Melanocyte of skin (primary cell): ENCODE results near the gene C7. TPM values are rescaled to one million over a fixed set of nuclear protein-coding genes. Genes with fewer than 3 reads are reported as not detected.

Experiments
- small RNA-seq, 2 donors: library from RNA; depleted of rRNA; stranded (forward); fragments of <200 nt; gene quantifications; one replicate each; pipeline ENCODE3, GENCODE V24; 2012
- total RNA-seq, 2 donors: library from RNA; depleted of rRNA; stranded (reverse); fragments of >200 nt; gene quantifications; 2 replicates each; pipeline ENCODE4 v1.2.3, GENCODE V29; 2012

Gene C7
- total RNA-seq: not detected

DNA sequence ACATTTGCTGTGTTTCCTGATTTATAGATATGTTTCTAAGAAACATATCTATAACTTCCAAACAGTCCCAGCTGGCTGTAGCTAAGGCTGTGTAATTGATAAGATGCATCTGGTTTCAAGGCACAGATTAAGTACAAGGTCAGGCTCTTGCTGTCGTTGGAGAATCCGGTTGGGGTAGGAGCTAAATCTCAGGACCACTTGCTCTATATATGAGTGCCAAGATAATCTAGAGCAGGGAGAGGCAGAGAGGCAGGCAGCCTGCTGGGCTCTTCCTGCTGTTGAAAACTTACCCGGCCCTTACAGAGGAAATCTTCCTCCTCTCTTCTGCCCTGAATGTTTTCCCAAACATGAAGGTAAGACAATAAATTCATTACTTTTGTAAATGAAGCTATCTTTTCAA is at the start of gene C7:
Gene C7, plus strand, starts transcription at position 234 of the 400 bp plus-strand sequence. Its CDS starts 114 bp downstream, at position 348.

Small RNA genes lying within 50 kb of the gene (small RNA-seq; reads per million reads assigned to genes)
- gene AC114967.1 (0 reads per million in 2 donors), gene RNU7-161P (0 reads per million in 2 donors)

Other genes with a start within 250 kb of the C7 start
- gene PTGER4, start 229.6 kb upstream of the C7 start, total RNA-seq: under 1 TPM in 1 of 2 donors, not detected in 1; 0.34 TPM
- gene TTC33, start 153.5 kb upstream of the C7 start, total RNA-seq: 10 to 100 TPM; 12.7 to 15.0 TPM
- gene PRKAA1, start 111.1 kb upstream of the C7 start, total RNA-seq: 10 to 100 TPM; 63.3 to 66.3 TPM
- 100 to 1,000 TPM; 186 to 460 TPM for gene RPL37, start 74.3 kb upstream of the C7 start, total RNA-seq
- 1 to 10 TPM; 5.3 to 7.9 TPM for gene CARD6, start 68.1 kb upstream of the C7 start, total RNA-seq
- not detected for gene MROH2B, start 161.8 kb downstream of the C7 start, total RNA-seq